Raji (cell line): Measurements from ENCODE around the gene AK8.

Source experiments
- POLR2A ChIP-seq: IDR thresholded peaks from 2 replicates; pipeline ENCODE4 v1.6.1; 2011; ENCODE audit warnings: low read depth, low read length, control low read depth; ENCODE audit not compliant: insufficient read depth

The AK8 gene

GRCh38 chr9:132877458-132877823, 643 bp downstream of the AK8 start:
- TF ChIP-seq POLR2A: no peak

- TF ChIP-seq POLR2A: no peak
Observed at GRCh38 chr9:132876849-132877248, 1.2 kb downstream of the AK8 start.

GRCh38 chr9:132875159-132875558, 2.9 kb downstream of the AK8 start:
- no peak for TF ChIP-seq POLR2A

GRCh38 chr9:132873403-132873802, 4.7 kb downstream of the AK8 start:
- no peak for TF ChIP-seq POLR2A

- TF ChIP-seq POLR2A: no peak
Observed at GRCh38 chr9:132869266-132869665, 8.8 kb downstream of the AK8 start.

GRCh38 chr9:132866898-132867297, 11.2 kb downstream of the AK8 start:
- no peak for TF ChIP-seq POLR2A

- TF ChIP-seq POLR2A: no peak
Observed at GRCh38 chr9:132864691-132865090, 13.4 kb downstream of the AK8 start.

- TF ChIP-seq POLR2A: no peak
Observed at GRCh38 chr9:132864277-132864676, 13.8 kb downstream of the AK8 start.

GRCh38 chr9:132863096-132863495, 15.0 kb downstream of the AK8 start:
- TF ChIP-seq POLR2A: no peak

- TF ChIP-seq POLR2A: no peak
Observed at GRCh38 chr9:132862533-132862932, 15.6 kb downstream of the AK8 start.

GRCh38 chr9:132861666-132862065, 16.4 kb downstream of the AK8 start:
- no peak for TF ChIP-seq POLR2A

GRCh38 chr9:132858751-132859150, 19.3 kb downstream of the AK8 start:
- no peak for TF ChIP-seq POLR2A

- no peak for TF ChIP-seq POLR2A
Observed at GRCh38 chr9:132857616-132858342, 20.3 kb downstream of the AK8 start.

GRCh38 chr9:132857031-132857430, 21.1 kb downstream of the AK8 start:
- no peak for TF ChIP-seq POLR2A

- no peak for TF ChIP-seq POLR2A
Observed at GRCh38 chr9:132855904-132856303, 22.2 kb downstream of the AK8 start.

GRCh38 chr9:132854832-132855231, 23.3 kb downstream of the AK8 start:
- no peak for TF ChIP-seq POLR2A

GRCh38 chr9:132853482-132853881, 24.6 kb downstream of the AK8 start:
- TF ChIP-seq POLR2A: no peak

- TF ChIP-seq POLR2A: no peak
Observed at GRCh38 chr9:132849185-132849706, 28.8 kb downstream of the AK8 start.
